HK-2 (cell line): ENCODE results near the gene SLC25A26.

Experiments used
- DNase-seq: peaks from one replicate; pipeline ENCODE4 v3.0.0-alpha.2; 2018; ENCODE audit not compliant: unreplicated experiment

Gene SLC25A26

DNA sequence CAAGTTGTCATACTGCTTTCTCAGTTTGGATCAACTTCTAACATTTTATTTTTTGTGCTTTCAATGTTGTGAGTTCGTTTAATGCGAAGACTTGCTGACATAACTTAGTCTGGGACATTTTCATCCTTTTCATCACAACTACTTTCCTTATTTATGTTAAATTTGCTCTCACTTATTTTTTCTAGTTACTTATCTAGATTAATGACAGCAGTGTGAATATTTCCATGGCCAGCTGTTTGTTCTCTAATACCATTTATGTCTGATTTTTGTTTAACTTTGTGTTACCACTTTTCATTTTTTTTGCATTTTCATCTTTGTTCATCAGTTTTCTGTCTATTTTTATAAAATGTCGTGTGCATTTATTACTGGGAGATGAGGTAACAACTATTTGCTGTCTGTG lies 6.2 kb downstream of the SLC25A26 start:
- no peak for DNase-seq

DNA sequence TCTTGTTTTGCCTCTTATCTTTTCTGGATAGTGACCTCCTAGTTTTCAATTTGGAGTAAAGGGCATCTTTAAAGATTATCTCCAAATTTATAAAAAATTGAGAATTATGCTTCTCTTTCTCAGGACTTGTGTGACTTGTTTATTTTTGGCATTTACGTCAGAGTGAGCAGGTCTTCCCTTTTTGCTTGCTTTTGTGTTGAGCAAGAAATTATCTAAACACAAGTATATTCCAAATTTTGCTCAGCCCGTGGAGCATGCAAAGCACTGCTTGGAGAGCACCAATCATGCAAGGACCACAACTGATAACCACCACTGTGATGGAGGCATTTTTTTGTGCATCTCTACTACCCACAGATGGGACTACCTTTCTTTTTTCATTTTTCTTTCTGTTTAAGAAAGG lies 7.1 kb downstream of the SLC25A26 start:
- DNase-seq = no peak

DNA sequence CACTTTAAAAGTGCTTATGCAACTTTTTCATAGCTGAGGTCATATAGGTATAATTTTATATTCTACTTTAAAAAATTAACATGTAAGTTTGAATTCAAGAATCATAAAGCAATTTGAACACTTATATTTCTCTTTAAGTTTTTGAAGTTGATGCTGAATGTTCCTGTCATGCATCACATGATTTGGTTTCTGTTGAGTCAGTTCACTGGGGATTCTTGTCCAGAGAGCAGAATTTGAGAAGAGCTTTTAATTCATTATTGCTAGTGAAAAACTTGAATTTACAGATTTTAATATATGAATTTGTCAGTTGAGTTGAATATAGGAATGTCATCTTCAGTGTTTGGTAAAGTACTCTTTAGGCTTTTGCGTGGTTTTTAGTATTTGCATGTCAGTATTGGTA lies 7.9 kb downstream of the SLC25A26 start:
- no peak for DNase-seq

DNA sequence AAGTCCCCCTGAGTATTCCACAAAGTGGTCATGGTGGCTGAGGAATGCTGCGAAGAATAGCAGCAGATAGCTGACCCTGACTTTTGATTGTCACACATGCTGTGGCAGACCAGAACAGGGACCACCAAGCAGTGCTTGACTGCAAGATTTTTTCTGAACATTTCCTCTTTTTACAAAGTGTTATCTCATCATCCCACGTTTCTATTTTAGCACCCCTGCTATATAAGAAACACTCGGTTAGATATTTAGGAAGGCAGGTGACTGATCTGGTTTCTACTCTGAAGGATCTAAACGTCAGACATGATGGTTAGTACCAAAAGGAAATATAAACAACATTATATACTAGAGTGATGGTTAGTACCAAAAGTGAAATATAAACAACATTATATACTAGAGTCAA lies 9.1 kb downstream of the SLC25A26 start:
- DNase-seq = no peak

DNA sequence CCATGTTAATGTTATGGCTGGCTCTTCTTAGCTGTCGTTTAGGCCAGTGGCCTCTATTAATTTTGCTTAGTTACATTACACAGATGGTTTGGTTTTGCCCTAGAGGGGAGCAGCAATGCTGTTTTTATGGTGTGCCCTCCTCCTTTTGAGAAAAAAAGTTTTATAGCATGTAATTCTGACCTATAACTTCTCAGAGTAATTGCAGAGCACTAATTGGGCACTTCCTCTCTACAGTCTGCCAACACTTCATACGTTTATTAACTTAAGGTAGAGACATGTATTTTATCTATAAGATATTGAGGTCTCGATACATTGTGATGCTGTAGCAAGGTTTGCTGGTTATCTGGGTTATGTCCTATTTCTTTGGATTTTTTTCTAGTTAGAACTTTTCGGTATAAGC lies 12.2 kb downstream of the SLC25A26 start:
- no peak for DNase-seq

DNA sequence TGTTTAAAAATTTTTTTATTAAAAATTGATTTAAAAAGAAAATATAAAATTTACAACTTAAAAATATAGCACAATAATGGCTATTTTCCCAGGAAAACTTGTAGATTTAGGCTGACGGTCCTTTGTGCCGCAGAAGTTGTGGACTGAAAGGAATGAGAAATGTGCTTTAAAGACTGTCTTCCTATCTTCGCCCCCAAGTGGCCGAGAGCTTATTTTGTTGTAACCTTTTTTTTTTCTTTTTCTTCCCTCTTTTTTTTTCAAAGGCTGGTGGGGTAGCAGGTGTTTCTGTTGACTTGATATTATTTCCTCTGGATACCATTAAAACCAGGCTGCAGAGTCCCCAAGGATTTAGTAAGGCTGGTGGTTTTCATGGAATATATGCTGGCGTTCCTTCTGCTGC lies 15.5 kb downstream of the SLC25A26 start:
- DNase-seq = no peak

DNA sequence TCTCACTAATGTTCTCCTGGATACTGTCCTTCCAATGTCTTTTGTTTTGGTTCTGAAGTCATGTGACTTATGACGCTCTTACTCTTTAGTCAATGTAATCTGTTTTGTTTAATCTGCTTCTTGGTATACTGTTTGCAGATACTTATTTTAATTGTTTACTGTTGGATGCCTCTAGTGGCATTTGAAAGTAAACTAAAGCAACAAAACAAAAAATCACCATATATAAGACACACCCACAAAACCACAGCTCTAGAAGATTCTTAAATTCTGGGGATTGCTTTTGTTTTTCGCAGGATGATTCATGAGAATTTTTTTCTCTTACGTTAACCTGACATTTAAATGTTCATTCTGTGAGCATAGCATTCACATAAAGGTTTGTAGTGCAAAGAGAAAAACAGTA lies 16.8 kb downstream of the SLC25A26 start:
- DNase-seq = no peak

DNA sequence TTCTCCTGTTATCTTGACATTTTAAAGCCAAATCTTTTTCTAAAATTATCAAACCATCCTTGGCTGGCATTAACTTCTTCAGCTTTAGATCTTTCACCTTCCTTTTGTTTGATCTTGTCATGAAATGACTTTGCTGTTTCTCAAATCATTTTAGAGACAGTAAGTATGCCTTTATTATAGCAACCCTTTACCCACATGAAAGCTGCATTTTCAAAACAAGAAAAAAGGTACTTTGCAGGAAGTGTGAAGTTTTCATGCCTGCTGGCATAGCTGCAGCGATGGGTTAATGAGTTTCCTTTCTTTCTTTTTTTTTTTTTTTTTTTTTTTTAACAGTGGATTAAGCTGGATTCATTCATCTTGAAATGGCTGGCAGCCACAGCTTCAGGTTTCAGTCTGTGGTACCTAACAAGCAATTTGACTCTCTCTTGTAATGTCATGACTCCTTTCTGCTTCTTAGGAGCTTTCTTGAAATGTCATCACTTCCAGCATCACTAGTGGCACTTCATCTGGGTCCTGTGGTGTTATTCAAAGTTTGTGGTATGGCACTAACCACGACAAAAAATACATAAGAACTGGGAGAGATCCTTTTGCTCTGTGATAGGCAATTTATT lies 18.8 kb downstream of the SLC25A26 start:
- DNase-seq = no peak

DNA sequence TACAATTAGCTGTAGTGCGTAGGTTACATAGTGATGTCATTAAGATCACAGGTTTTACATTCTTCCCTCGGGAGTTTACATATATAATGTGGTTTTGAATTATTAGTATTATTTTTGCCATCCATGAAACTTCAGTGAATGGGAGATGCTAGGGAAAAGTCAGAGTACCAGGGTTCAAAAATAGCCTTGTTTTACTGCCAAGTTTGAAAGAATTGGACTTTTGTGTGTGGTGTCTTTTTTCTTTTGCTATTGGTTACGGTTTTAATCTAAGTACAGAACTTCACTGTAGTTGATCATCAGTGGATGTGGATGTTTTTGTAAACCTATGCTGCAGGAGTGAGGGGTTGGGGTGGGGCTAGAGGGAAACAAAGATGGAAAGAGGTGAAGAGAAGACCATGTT lies 20.7 kb downstream of the SLC25A26 start:
- DNase-seq = no peak

DNA sequence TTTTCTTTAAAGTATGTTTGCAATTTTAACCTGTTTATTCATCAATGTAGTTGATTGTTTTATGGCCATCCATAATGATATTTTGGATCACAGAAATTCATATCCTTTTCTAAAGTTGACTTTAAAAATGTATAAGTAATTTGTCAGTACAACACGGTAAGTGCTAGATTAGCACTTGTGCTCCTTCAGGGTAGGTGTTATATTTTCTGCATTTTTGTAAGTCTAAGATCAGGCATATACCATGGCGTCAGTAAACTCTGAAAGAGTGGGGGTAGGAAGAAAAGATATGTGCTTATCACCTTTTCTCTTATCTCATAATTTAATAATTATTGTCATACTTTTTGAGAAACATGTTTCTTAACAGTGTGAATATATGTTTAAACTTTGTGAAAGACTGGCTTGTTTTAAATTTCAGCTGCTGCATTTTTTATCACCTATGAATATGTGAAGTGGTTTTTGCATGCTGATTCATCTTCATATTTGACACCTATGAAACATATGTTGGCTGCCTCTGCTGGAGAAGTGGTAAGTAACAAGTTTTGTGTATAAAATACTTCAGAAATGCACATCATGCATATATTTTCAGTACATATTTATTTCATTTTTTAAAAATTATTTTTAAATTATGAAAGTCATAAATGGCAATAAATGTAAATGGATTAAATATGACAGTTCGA lies 22.1 kb downstream of the SLC25A26 start:
- no peak for DNase-seq

DNA sequence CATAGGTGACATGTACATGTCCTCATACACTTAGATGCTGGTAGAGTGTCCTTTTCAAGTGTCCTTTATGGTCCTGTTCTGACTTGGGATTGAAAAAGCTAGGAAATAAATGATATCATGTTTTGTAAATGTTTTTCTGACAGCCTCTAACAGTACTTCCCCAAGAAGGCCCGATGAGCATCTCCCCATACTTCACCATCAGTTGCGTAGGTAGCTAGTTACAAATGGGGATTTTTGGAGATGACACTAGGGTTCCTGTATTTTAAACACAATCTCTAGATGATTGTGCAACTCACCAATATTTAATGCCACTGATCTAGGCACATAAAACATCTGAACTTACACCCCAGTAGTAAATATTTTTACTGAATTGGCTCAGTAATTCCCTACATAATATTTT lies 27.8 kb downstream of the SLC25A26 start:
- no peak for DNase-seq

DNA sequence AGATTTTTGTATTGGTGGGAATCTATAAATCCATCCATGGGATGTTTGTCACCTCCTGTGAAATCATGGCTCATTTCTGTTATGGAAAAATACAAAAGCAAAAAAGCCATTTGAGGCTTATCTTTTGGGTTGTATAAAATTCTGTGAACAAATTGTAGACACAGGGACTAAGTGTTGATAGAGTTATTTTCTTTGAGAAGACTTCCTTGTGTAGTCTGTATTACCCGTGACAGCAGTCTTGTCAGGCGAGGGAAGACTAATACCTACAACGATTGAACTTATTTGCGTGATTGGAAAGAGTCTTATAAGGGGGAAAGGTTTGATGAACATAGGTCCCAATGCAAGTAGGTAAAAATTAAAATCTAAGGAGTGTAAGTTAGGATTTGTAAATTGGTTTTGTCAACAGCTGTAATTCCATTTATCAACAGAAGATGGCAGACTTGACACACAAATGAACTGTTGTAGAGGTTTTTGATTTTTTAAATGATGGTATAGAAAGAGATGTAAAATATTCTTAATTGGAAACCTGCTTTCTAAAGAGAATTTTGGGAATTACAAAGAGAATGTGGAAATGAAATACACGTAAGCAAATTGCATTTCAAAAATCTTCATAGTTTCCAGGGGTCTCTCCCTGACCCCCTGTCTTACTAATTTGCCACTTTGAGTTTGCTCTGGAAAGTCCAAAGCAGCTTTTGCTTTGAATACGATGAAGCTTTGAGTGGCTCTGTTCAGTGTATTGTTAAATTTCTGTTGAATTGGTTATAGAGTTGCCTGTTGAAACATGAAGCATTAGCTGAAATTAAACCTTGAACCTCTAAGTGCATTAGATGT lies 33.2 kb downstream of the SLC25A26 start:
- no peak for DNase-seq

DNA sequence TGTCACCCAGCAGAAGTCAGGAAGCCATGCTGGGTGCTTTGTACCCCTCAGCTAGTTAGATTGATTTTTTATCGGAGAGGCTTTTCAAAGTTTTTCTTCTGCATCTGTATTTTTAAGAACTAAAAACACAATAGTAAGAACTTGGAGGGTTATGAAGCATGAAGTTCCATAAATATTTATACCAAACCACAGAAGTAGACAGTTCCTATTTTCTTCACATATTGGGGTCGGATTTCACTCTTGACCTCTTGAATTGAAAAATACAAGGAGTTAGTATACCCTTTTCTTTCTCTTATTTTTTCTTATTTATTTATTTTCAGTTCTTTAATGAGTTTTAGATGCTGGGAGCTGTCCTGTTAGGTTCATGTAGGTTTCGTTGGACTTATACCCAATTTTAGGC lies 35.1 kb downstream of the SLC25A26 start:
- DNase-seq = no peak

DNA sequence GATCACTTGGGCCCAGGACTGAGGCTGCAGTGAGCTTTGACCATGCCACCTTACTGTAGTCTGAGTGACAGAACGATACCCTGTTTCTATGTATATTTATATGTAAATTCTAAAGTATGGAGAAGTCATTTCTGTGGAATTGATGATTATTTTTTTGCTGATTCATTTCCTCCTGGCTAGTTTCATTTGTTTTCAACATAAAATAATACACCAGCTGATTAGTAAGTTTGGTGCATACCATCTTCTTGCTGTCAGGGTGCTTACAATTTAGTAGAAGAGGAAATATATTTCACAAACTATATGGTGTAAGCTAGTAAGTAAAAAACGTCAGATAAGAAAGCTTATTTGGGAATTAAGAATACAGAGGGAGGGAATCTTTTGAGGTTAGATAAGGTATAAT lies 36.0 kb downstream of the SLC25A26 start:
- no peak for DNase-seq

DNA sequence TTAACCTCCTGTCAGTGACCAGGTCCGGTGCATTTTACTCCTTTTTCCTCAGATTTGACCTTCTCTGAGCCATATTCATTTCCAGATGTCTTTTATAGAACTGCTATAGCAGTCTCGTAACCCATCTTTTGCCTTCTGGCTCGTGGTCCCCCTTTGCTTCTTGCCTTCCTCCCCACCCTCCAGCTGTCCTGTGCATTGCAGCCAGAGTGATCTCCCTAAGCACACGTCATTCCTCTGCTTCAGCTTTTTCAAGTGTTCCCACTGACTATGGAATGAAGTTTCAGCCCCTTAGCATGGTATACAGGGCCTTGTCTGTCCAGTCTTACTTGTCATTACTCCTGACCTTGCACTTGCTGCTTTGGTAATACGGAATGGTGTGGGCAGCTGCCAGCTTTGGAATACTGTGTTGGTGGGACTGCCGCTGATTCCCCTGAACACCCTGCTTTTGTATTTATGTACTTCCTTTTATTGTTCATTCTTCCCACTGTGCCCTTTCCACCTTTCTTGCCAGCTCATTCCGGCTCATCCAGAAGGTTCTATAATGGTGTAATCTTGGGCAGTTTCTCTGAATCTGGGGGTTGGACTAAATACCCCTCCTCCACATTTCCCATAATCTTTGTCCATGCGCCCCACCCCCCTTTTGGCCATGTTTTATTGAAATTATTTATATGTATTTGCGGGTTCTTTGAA lies 38.9 kb downstream of the SLC25A26 start:
- DNase-seq = no peak

DNA sequence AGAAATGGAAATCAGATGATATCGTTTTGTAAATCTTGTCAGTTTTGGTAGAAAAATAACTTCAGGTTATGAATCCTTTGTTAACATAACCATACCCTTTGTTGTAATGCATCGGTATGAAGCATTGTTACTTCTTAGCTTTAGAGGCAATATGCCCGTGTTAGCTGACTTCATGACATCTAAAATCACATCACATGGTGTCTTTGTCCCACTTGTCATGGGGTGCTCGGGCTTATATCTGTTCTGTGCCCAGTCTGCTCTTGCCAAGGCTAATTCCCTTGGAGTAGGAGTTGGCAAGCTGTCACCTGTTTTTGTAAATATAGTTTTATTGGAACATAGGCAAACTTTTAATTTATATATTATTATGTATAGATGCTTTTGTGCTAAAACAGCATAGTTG lies 39.6 kb downstream of the SLC25A26 start:
- DNase-seq = no peak

DNA sequence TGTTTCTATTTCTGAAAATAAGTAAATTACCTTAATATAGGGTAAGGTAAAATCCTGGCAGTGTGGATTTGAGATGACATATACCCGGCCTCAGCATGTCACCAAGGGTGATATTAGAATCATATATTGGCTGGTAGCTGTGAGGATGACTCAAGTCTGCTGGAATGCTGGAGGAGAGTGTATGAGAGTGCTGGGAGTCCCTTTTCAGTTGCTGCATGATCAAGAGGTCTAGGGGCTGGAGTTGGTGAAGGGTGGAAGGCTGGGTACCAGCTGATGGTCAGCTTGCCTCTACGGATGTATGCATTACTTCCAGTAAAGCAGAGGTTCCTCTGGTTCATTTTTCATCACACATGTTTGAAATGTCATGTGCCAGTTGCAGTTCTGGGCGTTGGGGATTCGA lies 40.6 kb downstream of the SLC25A26 start:
- DNase-seq = peak; percentile 1

DNA sequence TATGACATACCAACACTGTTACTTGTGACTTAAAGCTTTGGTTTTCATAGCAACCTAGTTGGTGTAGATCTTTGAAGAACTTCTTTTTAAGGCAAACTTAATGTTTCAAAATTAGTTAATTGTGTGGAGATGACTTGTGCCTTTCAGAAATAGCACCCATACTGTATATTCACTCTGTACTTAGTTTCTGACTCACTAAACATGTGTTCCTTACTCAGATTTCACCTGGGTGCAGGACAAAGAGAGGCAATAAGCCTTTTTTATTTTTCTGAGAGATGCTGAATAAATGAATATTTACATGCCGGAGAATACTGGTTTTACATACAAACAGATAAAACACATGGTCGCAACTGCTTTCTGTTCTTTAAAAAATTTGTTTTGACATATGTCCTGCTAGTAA lies 44.8 kb downstream of the SLC25A26 start:
- DNase-seq = no peak

DNA sequence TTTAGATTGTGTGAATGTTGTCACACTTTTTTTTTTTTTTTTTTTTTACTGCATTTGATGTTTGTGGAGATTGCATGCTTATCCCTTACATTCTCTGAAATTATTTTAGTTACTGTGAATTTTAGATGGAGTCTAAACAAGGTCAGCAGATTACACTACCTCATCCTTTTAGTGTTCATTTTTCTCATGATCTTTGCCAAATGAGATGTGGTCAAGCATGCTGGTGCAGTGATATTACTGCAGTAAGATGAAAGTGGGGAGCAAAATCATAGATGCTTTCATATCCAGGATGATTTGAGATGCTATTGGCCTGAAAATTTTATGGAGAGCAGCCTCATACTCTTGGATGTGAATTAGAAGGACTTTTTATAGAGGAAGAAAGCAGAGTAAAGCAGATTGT lies 45.8 kb downstream of the SLC25A26 start:
- no peak for DNase-seq

DNA sequence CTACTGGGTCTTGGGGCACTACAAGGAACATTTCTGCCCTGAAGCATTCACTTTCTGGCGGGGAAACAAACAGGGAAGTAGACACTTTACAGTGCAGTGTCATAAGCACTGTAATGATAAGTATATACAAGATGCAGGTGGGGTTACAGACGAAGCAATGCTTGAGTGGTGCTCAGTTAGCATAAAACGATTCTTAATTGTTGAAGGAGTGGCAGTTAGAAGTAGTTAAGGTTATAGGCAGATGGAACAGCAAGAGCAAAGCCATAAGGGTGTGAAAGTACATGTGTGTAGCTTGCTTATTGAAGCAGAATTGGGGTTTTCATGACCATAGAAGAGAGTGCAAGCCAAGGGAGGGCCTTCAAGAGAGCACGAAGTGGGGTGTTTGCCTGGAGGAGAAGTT lies 46.2 kb downstream of the SLC25A26 start:
- no peak for DNase-seq

DNA sequence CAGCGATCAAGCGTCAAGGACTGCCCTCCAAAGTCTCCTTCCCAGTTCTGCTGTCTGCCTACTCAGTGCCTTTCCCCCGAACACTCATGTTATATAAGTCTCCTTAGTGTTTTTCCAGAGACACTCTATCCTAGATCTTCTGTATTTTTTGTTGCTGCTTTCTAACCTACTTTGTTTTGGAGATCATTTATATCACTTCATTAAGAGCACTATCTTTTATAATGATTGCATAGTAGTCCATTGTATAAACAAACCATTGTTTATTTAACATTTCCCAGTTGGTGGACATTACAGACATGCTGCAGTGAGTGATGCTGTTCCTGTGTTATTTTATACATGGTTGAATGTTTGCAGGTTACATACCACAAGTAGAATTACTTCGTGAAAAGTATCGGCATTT lies 47.1 kb downstream of the SLC25A26 start:
- no peak for DNase-seq

DNA sequence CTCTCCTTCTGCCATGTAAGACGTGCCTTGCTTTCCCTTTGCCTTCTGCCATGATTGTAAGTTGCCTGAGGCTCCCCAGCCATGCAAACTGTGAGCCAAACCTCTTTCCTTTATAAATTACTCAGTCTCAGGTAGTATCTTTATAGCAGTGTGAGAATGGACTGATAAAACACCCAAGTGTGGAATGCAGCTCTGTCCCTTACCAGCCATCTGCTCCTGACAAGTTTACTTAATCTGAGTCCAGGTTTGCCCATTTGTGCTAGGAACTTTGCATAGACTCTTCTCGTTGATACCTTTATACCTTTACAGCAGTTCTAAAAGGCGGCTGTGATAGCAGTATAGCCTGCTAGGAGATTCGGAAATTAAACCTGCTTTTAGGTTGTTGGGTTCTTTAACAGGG lies 48.1 kb downstream of the SLC25A26 start:
- no peak for DNase-seq

DNA sequence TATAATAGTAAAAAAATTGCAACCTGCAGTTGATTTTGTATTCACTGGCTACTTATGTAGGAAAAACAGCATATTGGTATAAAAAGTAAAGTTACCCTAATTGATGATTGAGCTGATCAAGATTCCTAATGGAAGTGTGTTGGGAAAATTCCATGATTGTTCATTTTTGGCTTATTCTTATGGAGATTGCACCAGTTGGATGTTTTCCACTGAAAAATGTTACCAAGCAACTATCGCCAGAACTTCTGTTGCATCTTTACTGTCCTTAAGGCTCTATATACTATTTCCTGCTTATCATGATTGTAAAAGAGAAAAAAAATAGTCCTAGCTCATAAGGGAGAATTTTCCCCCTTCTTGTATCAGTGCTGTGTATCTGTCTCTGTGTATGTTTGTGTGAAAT lies 48.6 kb downstream of the SLC25A26 start:
- DNase-seq = no peak
